HL-60 (cell line): Measurements from ENCODE around the gene UST.
"Not testable (repeated sequence)": the region's sequence is repeated elsewhere in the genome, so short reads cannot be mapped to it uniquely, and the experiment has no call there.

Experiments
- DNase-seq, 2 experiments: peaks; one replicate each; pipeline ENCODE4 v3.0.0-alpha.2; 2010 to 2020; ENCODE audit warnings: low read depth in 1 of 2, low spot score in 1 of 2
- H3K27ac ChIP-seq: fragments of 250-450 bp; sonication (Bioruptor Pico); replicated peaks from 2 replicates; pipeline ENCODE4 v1.5.1; 2020; ENCODE audit warnings: mild to moderate bottlenecking, moderate library complexity
- H3K27me3 ChIP-seq: fragments of 250-450 bp; sonication (Bioruptor Pico); 2 replicates; pipeline ENCODE4 v1.5.1; 2021; ENCODE audit warnings: mild to moderate bottlenecking, moderate library complexity; ENCODE audit not compliant: insufficient read depth, poor library complexity, severe bottlenecking
- H3K4me3 ChIP-seq: replicated peaks from 2 replicates; pipeline ENCODE4 v1.5.1; 2011; ENCODE audit warnings: mild to moderate bottlenecking, control low read depth, low read length; ENCODE audit not compliant: insufficient read depth
- GABPA ChIP-seq: IDR thresholded peaks from 2 replicates; pipeline ENCODE4 v1.6.1; 2012; ENCODE audit warnings: low read depth
- POLR2AphosphoS5 ChIP-seq: IDR thresholded peaks from 2 replicates; pipeline ENCODE4 v1.6.1; 2012; ENCODE audit warnings: low read depth
- SPI1 ChIP-seq: IDR thresholded peaks from 2 replicates; pipeline ENCODE4 v1.6.1; 2012; ENCODE audit warnings: low read depth, mild to moderate bottlenecking, borderline replicate concordance
- TF ChIP-seq, protein P1 (sequence below): IDR thresholded peaks from 2 replicates; pipeline ENCODE4 v1.6.1; 2012; ENCODE audit warnings: low read depth; ENCODE audit not compliant: insufficient replicate concordance
- TF ChIP-seq, protein P2 (sequence below): IDR thresholded peaks from one replicate; pipeline ENCODE4 v1.5.1; 2011; ENCODE audit warnings: low read length, control low read depth, inconsistent platforms; ENCODE audit not compliant: insufficient read depth

The UST gene

DNA sequence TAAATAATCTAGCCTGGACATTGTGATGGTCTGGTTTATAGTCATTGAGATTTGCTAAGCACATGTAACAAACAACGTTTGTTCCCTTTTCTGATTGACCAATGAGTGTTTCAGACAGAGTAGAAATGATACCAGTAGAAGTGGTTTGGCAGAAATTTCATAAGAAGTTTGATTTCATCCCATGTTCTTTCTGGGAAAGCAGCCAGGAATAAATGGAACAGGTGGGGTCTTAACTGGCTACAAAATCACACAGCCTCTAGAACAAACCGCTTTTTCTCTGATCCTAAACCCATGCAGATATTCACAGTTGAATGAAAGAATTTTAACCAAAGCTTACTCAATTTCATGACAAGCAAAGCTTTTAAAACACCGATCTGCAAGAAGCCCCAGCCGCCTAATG, 227.5 kb downstream of the UST start:
- H3K27me3 ChIP-seq: peaks cover 10% of the 10 kb centered on the region
- no peak for DNase-seq
- no peak overlapping the region for H3K27ac ChIP-seq
- TF ChIP-seq, protein P1, sequence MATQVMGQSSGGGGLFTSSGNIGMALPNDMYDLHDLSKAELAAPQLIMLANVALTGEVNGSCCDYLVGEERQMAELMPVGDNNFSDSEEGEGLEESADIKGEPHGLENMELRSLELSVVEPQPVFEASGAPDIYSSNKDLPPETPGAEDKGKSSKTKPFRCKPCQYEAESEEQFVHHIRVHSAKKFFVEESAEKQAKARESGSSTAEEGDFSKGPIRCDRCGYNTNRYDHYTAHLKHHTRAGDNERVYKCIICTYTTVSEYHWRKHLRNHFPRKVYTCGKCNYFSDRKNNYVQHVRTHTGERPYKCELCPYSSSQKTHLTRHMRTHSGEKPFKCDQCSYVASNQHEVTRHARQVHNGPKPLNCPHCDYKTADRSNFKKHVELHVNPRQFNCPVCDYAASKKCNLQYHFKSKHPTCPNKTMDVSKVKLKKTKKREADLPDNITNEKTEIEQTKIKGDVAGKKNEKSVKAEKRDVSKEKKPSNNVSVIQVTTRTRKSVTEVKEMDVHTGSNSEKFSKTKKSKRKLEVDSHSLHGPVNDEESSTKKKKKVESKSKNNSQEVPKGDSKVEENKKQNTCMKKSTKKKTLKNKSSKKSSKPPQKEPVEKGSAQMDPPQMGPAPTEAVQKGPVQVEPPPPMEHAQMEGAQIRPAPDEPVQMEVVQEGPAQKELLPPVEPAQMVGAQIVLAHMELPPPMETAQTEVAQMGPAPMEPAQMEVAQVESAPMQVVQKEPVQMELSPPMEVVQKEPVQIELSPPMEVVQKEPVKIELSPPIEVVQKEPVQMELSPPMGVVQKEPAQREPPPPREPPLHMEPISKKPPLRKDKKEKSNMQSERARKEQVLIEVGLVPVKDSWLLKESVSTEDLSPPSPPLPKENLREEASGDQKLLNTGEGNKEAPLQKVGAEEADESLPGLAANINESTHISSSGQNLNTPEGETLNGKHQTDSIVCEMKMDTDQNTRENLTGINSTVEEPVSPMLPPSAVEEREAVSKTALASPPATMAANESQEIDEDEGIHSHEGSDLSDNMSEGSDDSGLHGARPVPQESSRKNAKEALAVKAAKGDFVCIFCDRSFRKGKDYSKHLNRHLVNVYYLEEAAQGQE: no peak
- TF ChIP-seq GABPA (no peak), SPI1 (no peak), POLR2AphosphoS5 (no peak)
- TF ChIP-seq, protein P2, sequence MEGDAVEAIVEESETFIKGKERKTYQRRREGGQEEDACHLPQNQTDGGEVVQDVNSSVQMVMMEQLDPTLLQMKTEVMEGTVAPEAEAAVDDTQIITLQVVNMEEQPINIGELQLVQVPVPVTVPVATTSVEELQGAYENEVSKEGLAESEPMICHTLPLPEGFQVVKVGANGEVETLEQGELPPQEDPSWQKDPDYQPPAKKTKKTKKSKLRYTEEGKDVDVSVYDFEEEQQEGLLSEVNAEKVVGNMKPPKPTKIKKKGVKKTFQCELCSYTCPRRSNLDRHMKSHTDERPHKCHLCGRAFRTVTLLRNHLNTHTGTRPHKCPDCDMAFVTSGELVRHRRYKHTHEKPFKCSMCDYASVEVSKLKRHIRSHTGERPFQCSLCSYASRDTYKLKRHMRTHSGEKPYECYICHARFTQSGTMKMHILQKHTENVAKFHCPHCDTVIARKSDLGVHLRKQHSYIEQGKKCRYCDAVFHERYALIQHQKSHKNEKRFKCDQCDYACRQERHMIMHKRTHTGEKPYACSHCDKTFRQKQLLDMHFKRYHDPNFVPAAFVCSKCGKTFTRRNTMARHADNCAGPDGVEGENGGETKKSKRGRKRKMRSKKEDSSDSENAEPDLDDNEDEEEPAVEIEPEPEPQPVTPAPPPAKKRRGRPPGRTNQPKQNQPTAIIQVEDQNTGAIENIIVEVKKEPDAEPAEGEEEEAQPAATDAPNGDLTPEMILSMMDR: no peak
- H3K4me3 ChIP-seq: no peak overlapping the region

DNA sequence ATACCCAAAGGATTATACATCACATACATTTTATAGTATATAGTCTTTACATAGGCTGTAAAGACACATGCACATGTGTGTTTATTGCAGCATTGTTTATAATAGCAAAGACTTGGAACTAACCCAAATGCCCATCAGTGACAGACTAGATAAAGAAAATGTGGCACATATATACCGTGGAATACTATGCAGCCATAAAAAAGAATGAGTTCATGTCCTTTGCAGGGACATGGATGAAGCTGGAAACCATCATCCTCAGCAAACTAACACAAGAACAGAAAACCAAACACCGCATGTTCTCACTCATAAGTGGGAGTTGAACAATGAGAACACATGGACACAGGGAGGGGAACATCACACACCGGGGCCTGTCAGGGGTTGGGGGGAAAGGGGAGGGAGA, 231.5 kb downstream of the UST start:
- not testable (repeated sequence) for H3K27ac ChIP-seq, H3K4me3 ChIP-seq, H3K27me3 ChIP-seq, DNase-seq

DNA sequence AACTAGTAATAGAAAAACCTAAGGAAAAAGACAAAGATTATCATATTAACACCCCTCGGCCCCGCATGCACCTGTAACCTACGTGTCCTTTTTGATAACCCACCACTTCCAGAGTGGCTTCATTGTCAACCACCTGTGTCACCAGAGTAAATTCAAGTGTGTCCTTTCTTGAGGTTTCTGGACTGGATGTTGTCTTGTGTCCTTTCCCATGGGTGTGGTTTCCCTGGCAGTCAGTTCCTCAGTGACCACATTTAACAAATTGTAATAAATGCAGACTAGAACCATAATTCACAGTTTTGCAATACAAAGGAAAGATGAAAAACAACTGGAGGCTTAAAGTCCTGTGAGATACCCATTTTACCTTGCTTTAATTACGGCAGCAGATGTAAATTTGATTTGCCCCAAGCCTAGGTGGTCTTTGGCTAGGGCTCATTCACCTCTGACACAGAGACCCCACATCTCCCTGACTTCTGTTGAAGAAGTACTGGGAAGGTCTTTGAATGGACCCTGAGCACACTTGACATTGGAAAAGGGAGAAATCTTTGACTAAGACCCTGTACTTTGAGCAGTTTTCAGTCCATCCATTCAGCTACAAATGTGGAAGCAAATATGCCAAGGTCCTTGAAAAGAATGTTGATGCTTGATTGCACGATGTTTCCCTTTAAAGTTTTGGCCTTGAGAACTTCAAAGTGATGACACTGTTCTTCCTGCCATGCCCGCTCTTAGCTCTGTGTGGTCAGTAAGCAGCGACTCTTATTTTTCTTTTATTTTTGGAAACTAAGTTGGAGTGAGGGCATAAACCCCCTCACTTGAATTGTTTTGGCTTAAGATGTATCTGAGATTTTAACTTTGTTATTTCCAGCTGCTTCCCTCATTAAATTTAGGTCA, 232.4 kb downstream of the UST start:
- Histone ChIP-seq H3K4me3 (no peak overlapping the region), H3K27ac (no peak overlapping the region), H3K27me3 (peaks cover 6% of the 10 kb centered on the region)
- DNase-seq: no peak
- TF ChIP-seq, protein P1: no peak
- no peak for TF ChIP-seq POLR2AphosphoS5
- TF ChIP-seq, protein P2: no peak
- no peak for TF ChIP-seq SPI1

DNA sequence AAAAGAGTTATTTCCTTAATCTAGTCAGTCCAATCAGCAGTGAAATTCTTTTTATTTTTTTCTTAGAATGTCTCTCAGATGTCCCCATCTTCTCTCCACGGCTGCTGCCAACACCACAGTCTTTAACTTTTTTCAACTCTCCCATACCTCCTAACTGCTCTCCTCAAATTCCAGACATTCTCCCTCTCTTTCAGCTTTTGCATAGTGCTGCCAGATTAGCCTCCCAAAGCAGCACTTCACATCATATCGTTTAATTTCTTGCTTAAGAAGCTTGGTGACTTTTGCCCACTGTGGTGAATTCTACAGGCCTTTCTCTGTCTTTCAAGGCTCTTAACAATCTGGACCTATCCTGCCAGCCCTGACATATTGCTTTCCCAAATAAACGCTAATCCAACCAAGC, 233.4 kb downstream of the UST start:
- DNase-seq: no peak
- TF ChIP-seq SPI1 (no peak), POLR2AphosphoS5 (no peak), GABPA (no peak)
- TF ChIP-seq, protein P2: no peak
- TF ChIP-seq, protein P1: no peak
- Histone ChIP-seq H3K27ac (no peak overlapping the region), H3K4me3 (no peak overlapping the region), H3K27me3 (peaks cover 5% of the 10 kb centered on the region)
